WERI-Rb-1 (cell line): ENCODE data around the gene HNRNPR.
A peak's percentile ranks its signal among the peaks of the same experiment; 100 is the strongest.

ENCODE experiments used
- DNase-seq: peaks from one replicate; pipeline ENCODE4 v3.0.0-alpha.2; 2020
- H3K27ac ChIP-seq: fragments of 250-450 bp; sonication (Bioruptor Pico); 2 replicates; pipeline ENCODE4 v1.5.1; 2020; ENCODE audit warnings: mild to moderate bottlenecking, moderate library complexity
- H3K27me3 ChIP-seq: fragments of 250-450 bp; sonication (Bioruptor Pico); 2 replicates; pipeline ENCODE4 v1.5.1; 2021; ENCODE audit warnings: mild to moderate bottlenecking, low read depth, moderate library complexity; ENCODE audit not compliant: insufficient read depth, severe bottlenecking
- H3K36me3 ChIP-seq: fragments of 250-450 bp; sonication (Bioruptor Pico); 2 replicates; pipeline ENCODE4 v1.5.1; 2020; ENCODE audit warnings: mild to moderate bottlenecking, moderate library complexity
- H3K4me3 ChIP-seq: 2 replicates; pipeline ENCODE4 v1.5.1; 2011; ENCODE audit warnings: low read depth, mild to moderate bottlenecking, control low read depth, low read length
- H3K9me3 ChIP-seq: fragments of 250-450 bp; sonication (Bioruptor Pico); 2 replicates; pipeline ENCODE4 v1.5.1; 2021; ENCODE audit warnings: mild to moderate bottlenecking, moderate library complexity; ENCODE audit not compliant: severe bottlenecking
- CTCF ChIP-seq: IDR thresholded peaks from 2 replicates; pipeline ENCODE4 v1.5.1; 2011; ENCODE audit warnings: low read depth, mild to moderate bottlenecking, control low read depth, inconsistent platforms, low read length

HNRNPR gene

GRCh38 chr1:23369335-23370013, 25.4 kb upstream of the HNRNPR start, which contains the start of gene ZNF436:
Gene ZNF436, minus strand, starts transcription at chr1:23369836. Its CDS starts 1,831 bp downstream, at chr1:23368005.
- DNase-seq = peak; percentile 54
- Histone ChIP-seq H3K36me3 (peaks cover 20% of the 10 kb centered on the region), H3K27ac (peak within 1 kb of the TSS; percentile 96), H3K4me3 (peak within 1 kb of the TSS; percentile 100), H3K27me3 (no peaks in the 10 kb centered on the region), H3K9me3 (peaks cover 7% of the 10 kb centered on the region)
- TF ChIP-seq CTCF = no peak

GRCh38 chr1:23368562-23369334, 24.7 kb upstream of the HNRNPR start:
- Histone ChIP-seq H3K27me3 (no peaks in the 10 kb centered on the region), H3K4me3 (peak overlapping the region; percentile 100), H3K9me3 (peaks cover 12% of the 10 kb centered on the region), H3K27ac (peak overlapping the region; percentile 96), H3K36me3 (peaks cover 27% of the 10 kb centered on the region)
- peak; percentile 35 for TF ChIP-seq CTCF
- DNase-seq = peak; percentile 93

GRCh38 chr1:23367791-23368561, 23.9 kb upstream of the HNRNPR start:
- peaks cover 35% of the 10 kb centered on the region for H3K36me3 ChIP-seq
- H3K9me3 ChIP-seq = peaks cover 18% of the 10 kb centered on the region
- peak overlapping the region; percentile 96 for H3K27ac ChIP-seq
- TF ChIP-seq CTCF = no peak
- H3K4me3 ChIP-seq = peak overlapping the region; percentile 100
- DNase-seq = peak; percentile 99
- H3K27me3 ChIP-seq = no peaks in the 10 kb centered on the region

GRCh38 chr1:23367451-23367790, 23.3 kb upstream of the HNRNPR start:
- Histone ChIP-seq H3K27ac (peak overlapping the region; percentile 96), H3K36me3 (peaks cover 40% of the 10 kb centered on the region), H3K9me3 (peaks cover 24% of the 10 kb centered on the region), H3K4me3 (peak overlapping the region; percentile 100), H3K27me3 (no peaks in the 10 kb centered on the region)
- DNase-seq = no peak
- TF ChIP-seq CTCF = no peak

GRCh38 chr1:23366598-23366997, 22.5 kb upstream of the HNRNPR start:
- no peak overlapping the region for H3K27ac ChIP-seq
- H3K27me3 ChIP-seq = no peaks in the 10 kb centered on the region
- H3K4me3 ChIP-seq = no peak overlapping the region
- H3K36me3 ChIP-seq = peaks cover 49% of the 10 kb centered on the region
- peaks cover 32% of the 10 kb centered on the region for H3K9me3 ChIP-seq
- no peak for DNase-seq
- TF ChIP-seq CTCF = no peak
